Endothelial cell of umbilical vein (primary cell): ENCODE data around the gene TUT7. TPM values are rescaled to one million over a fixed set of nuclear protein-coding genes. Genes with fewer than 3 reads are reported as not detected.

Experiments
- BruUV-seq: library from RNA; stranded (reverse); fragments of 400-500 nt; replicated peaks from 2 replicates; lab custom pipeline; 2021; lab: Mats Ljungman, UMichigan
- CTCF ChIA-PET: fragments of 300-600, 350-600 bp; sonication (Branson Sonifier 250); formaldehyde crosslinking; loops from one replicate; lab custom pipeline; 2021; ENCODE audit warnings: antibody characterized with exemption, inconsistent platforms; lab: Charles Lee
- POLR2A ChIA-PET: fragments of 300-600, 350-600 bp; sonication (Branson Sonifier 250); formaldehyde crosslinking; loops from one replicate; lab custom pipeline; 2021; ENCODE audit warnings: antibody characterized with exemption, inconsistent platforms; lab: Charles Lee
- DNase-seq: peaks from one replicate; pipeline ENCODE4 v3.0.0-alpha.2; 2011; ENCODE audit warnings: low read depth, low spot score
- FAIRE-seq: peaks from 2 replicates; lab custom pipeline; 2011; peaks lifted over from hg19 to GRCh38; lab: Jason Lieb, UNC
- H2AFZ ChIP-seq: 2 replicates; pipeline ENCODE4 v1.6.0; 2012; ENCODE audit warnings: low read depth, low read length, control low read depth, inconsistent platforms
- H3K27ac ChIP-seq: 2 replicates; pipeline ENCODE4 v1.5.1; 2011; ENCODE audit warnings: low read depth, mild to moderate bottlenecking, control low read depth, low read length, moderate library complexity; ENCODE audit not compliant: insufficient read depth
- H3K27me3 ChIP-seq, 2 experiments: 2 replicates each; pipeline versions ENCODE4 v1.6.0 to v1.6.1; 2011; ENCODE audit warnings: low read length in 2 of 2, mixed read lengths in 1 of 2; ENCODE audit not compliant: control insufficient read depth in 2 of 2, insufficient read depth in 2 of 2
- H3K36me3 ChIP-seq, 2 experiments: 2 replicates in 1 of 2; 3 replicates in 1 of 2; pipeline ENCODE4 v1.5.1; 2011; ENCODE audit warnings: low read length in 2 of 2, mild to moderate bottlenecking in 1 of 2, moderate library complexity in 1 of 2; ENCODE audit not compliant: control insufficient read depth in 2 of 2, insufficient read depth in 2 of 2; ENCODE audit errors: extremely low read depth in 1 of 2
- H3K4me1 ChIP-seq: 3 replicates; pipeline ENCODE4 v1.5.1; 2011; ENCODE audit warnings: mild to moderate bottlenecking, low read length; ENCODE audit not compliant: control insufficient read depth, insufficient read depth; ENCODE audit errors: extremely low read depth
- H3K4me2 ChIP-seq: 2 replicates; pipeline ENCODE4 v1.6.1; 2011; ENCODE audit warnings: low read length, control low read depth, mixed read lengths; ENCODE audit not compliant: insufficient read depth
- H3K4me3 ChIP-seq, 3 experiments: fragments of 200-600 bp in 1 of 3; sonication (generic), shearing (Covaris generic) in 1 of 3; replicated peaks in 1 of 3; 2 replicates each; pipeline ENCODE4 v1.5.1; 2011 to 2016; ENCODE audit warnings: control low read depth in 3 of 3, low read length in 3 of 3, mild to moderate bottlenecking in 2 of 3, inconsistent platforms in 1 of 3, low read depth in 1 of 3, moderate library complexity in 1 of 3; ENCODE audit not compliant: insufficient read depth in 1 of 3
- H3K79me2 ChIP-seq: 2 replicates; pipeline ENCODE4 v1.6.0; 2012; ENCODE audit warnings: low read length, inconsistent platforms; ENCODE audit not compliant: control insufficient read depth, insufficient read depth
- H3K9ac ChIP-seq: replicated peaks from 2 replicates; pipeline ENCODE3; 2011; ENCODE audit warnings: low read length, control low read depth; ENCODE audit not compliant: insufficient read depth; ENCODE audit errors: extremely low read depth
- H3K9me1 ChIP-seq: replicated peaks from 3 replicates; pipeline ENCODE4 v1.6.0; 2011; ENCODE audit warnings: mild to moderate bottlenecking, low read length; ENCODE audit not compliant: control insufficient read depth, insufficient read depth; ENCODE audit errors: extremely low read depth
- H3K9me3 ChIP-seq: replicated peaks from 2 replicates; pipeline ENCODE4 v1.5.1; 2012; ENCODE audit warnings: low read length, inconsistent platforms; ENCODE audit not compliant: control insufficient read depth, insufficient read depth
- H4K20me1 ChIP-seq: replicated peaks from 2 replicates; pipeline ENCODE3; 2011; ENCODE audit warnings: mild to moderate bottlenecking, low read length; ENCODE audit not compliant: control insufficient read depth, insufficient read depth; ENCODE audit errors: extremely low read depth
- CTCF ChIP-seq, 2 donors: IDR thresholded peaks; 1 replicate in 1 of 2; 2 replicates in 1 of 2; pipeline ENCODE4 v1.5.1; 2011; ENCODE audit warnings: low read length in 2 of 2, mild to moderate bottlenecking in 2 of 2, moderate library complexity in 2 of 2, control low read depth in 1 of 2, inconsistent platforms in 1 of 2, low read depth in 1 of 2; ENCODE audit not compliant: insufficient read depth in 1 of 2; ENCODE audit errors: extremely low read depth in 1 of 2
- EZH2 ChIP-seq: IDR thresholded peaks from 2 replicates; pipeline ENCODE4 v1.6.1; 2012; ENCODE audit warnings: borderline replicate concordance, low read depth, mild to moderate bottlenecking, moderate library complexity, low read length, inconsistent platforms; ENCODE audit not compliant: severe bottlenecking
- FOS ChIP-seq: IDR thresholded peaks from 2 replicates; pipeline ENCODE4 v1.6.1; 2011; ENCODE audit warnings: mild to moderate bottlenecking, low read length, moderate library complexity, borderline replicate concordance; ENCODE audit not compliant: insufficient read depth
- GATA2 ChIP-seq: IDR thresholded peaks from 2 replicates; pipeline ENCODE4 v1.7.0; 2011; ENCODE audit warnings: low read depth, mild to moderate bottlenecking, moderate library complexity, mixed read lengths, low read length; ENCODE audit not compliant: insufficient read length, insufficient read depth
- JUN ChIP-seq: IDR thresholded peaks from 2 replicates; pipeline ENCODE4 v1.6.1; 2011; ENCODE audit warnings: borderline replicate concordance, low read depth; ENCODE audit not compliant: insufficient read length, insufficient read depth
- MAX ChIP-seq: IDR thresholded peaks from 2 replicates; pipeline ENCODE4 v1.6.1; 2011; ENCODE audit not compliant: insufficient read depth, insufficient read length
- MYC ChIP-seq: IDR thresholded peaks from one replicate; pipeline ENCODE4 v1.6.1; 2011; ENCODE audit warnings: mild to moderate bottlenecking, low read depth, low read length
- POLR2A ChIP-seq: IDR thresholded peaks from 2 replicates; pipeline ENCODE4 v1.6.1; 2012; ENCODE audit warnings: low read depth, mild to moderate bottlenecking, control low read depth, low read length
- POLR2AphosphoS5 ChIP-seq: IDR thresholded peaks from 2 replicates; pipeline ENCODE4 v1.6.1; 2012; ENCODE audit warnings: low read depth, mild to moderate bottlenecking, control low read depth, low read length, moderate library complexity; ENCODE audit not compliant: insufficient read depth
- dilution Hi-C: fragments of 300-500 bp; cut with MboI; formaldehyde crosslinking; loops from one replicate; pipeline ENCODE4 v1.15.0; 2019; ENCODE audit warnings: low sequenced_read_pairs; ENCODE audit not compliant: extremely low pct_ligation_motif_present
- intact Hi-C: fragments of 100-400 bp; cut with micrococcal nuclease; formaldehyde crosslinking; loops from one replicate; pipeline ENCODE4 v1.10.0; 2022
- polyA plus RNA-seq, 4 experiments: library from polyadenylated mRNA; depleted of rRNA in 3 of 4; stranded (reverse) in 3 of 4; unstranded in 1 of 4; fragments of >200 nt; gene quantifications; 2 replicates each; pipeline versions ENCODE4 v1.2.1 to v1.2.3, GENCODE V29; 2011 to 2012; ENCODE audit warnings: missing spikeins in 1 of 4
- total RNA-seq: library from RNA; stranded (reverse); gene quantifications from 2 replicates; pipeline ENCODE4 v1.2.3, GENCODE V29; 2021

TUT7 gene
- total and polyA plus RNA-seq, 2 donors (not counting 3 experiments of a cell fraction or from before 2014, with no cell fraction given) = 5.1 to 19.0 TPM

- no peak for DNase-seq
- no peak for TF ChIP-seq EZH2
- TF ChIP-seq JUN = no peak
- no peak for TF ChIP-seq CTCF (IDR thresholded peaks at IDR 0.05; ENCODE audit: extremely low read depth in 1 of 2, insufficient read depth in 1 of 2, low read depth in 1 of 2, low read length in 2 of 2)
- no peak for TF ChIP-seq MAX
- no peak for TF ChIP-seq MYC
- TF ChIP-seq GATA2 = no peak
- TF ChIP-seq POLR2AphosphoS5 = no peak
- TF ChIP-seq FOS = no peak
- no peak for TF ChIP-seq POLR2A
- ChIA-PET CTCF (no interaction called here), POLR2A (no interaction called here)
- H3K4me3 ChIP-seq = no peak overlapping the region
- H2AFZ ChIP-seq = no peak overlapping the region
- no TSS peak for BruUV-seq
- H3K36me3 ChIP-seq = no peaks in the 10 kb centered on the region
- H3K79me2 ChIP-seq = no peaks in the 10 kb centered on the region
- FAIRE-seq = no peak
- H3K9ac ChIP-seq = no peak overlapping the region
- intact Hi-C loops (no loop called here), dilution Hi-C loops (no loop called here)
- no peaks in the 10 kb centered on the region for H3K9me1 ChIP-seq
- no peak overlapping the region for H3K27ac ChIP-seq
- H4K20me1 ChIP-seq = no peaks in the 10 kb centered on the region
- H3K9me3 ChIP-seq = no peaks in the 10 kb centered on the region
- H3K4me2 ChIP-seq = no peak overlapping the region
- H3K27me3 ChIP-seq = no peaks in the 10 kb centered on the region
- H3K4me1 ChIP-seq = no peaks in the 10 kb centered on the region
Measured at GRCh38 chr9:86252870-86253269, 101.3 kb downstream of the TUT7 start.
